ENCODE results near the gene OXLD1.

OXLD1 gene

DNA sequence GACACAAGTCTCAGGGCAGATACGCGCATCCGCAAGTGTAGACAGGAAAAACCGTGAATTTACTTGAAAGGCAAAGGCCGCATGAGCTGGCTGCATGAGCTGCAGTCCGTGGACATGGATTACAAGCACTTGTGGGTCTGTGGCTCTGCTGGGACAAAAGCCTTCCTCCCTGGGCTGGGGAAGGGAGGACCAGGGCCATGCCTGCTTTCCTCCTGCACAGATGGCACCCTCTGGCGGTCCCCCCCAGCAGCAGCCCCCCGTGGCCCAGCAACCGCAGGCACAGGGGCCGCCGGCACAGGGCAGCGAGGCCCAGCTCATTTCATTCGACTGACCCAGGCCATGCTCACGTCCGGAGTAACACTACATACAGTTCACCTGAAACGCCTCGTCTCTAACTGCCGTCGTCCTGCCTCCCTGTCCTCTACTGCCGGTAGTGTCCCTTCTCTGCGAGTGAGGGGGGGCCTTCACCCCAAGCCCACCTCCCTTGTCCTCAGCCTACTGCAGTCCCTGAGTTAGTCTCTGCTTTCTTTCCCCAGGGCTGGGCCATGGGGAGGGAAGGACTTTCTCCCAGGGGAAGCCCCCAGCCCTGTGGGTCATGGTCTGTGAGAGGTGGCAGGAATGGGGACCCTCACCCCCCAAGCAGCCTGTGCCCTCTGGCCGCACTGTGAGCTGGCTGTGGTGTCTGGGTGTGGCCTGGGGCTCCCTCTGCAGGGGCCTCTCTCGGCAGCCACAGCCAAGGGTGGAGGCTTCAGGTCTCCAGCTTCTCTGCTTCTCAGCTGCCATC, 35.1 kb upstream of the OXLD1 start:
- peaks cover 13% of the 10 kb centered on the region for H3K36me3 ChIP-seq (ENCODE audit: control insufficient read depth, insufficient read depth, low read length)
- DNase-seq, result no peak

DNA sequence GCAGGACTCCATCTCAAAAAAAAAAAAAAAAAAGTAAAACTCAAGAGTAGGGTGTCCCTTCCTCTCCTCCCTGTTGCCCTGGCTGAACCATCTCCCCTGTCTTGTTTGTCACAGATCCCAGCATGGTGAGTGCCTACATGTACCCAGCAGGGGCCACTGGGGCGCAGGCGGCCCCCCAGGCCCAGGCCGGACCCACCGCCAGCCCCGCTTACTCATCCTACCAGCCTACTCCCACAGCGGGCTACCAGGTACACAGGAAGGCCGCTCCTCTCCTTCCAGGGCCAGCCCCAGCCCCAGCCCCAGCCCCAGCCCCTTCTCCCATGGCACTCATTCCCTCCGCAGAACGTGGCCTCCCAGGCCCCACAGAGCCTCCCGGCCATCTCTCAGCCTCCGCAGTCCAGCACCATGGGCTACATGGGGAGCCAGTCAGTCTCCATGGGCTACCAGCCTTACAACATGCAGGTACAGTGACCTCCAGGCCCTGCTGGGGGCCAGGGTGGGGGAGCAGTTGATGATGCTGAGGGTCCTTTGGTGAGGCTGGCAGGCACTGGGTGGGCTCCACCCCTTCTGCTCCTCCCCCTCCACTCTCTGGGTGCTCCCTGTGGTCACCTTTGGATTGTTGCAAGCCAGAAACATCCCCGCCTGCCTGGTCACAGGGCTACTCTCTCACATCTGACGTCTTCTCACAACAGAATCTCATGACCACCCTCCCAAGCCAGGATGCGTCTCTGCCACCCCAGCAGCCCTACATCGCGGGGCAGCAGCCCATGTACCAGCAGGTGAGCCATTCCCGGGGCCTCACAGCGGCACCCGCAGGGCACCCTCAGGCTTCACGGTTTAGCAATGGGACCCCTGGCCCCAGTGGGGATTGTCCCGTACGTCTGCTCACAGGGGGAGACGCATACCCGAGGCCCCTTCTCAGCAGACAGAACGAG, 34.2 kb upstream of the OXLD1 start:
- no peak overlapping the region for H2AK5ac ChIP-seq (ENCODE audit: low read length)
- no peak overlapping the region for H2BK120ac ChIP-seq (ENCODE audit: low read depth, low read length)
- H3K36me3 ChIP-seq (ENCODE audit: control insufficient read depth, insufficient read depth, low read length), result peaks cover 14% of the 10 kb centered on the region
- H3K4ac ChIP-seq (ENCODE audit: low read depth, low read length), result no peak overlapping the region
- WGBS (ENCODE audit: extremely low coverage, insufficient coverage, low lambda C conversion rate), result no CpG with 5 or more reads among the region's 25 CpGs
- H2BK15ac ChIP-seq (replicated peaks; ENCODE audit: low read depth), result no peak overlapping the region
- H3K18ac ChIP-seq (ENCODE audit: low read length), result no peak overlapping the region
- H2BK5ac ChIP-seq (ENCODE audit: low read length), result no peak overlapping the region
- no peak overlapping the region for H3K56ac ChIP-seq (ENCODE audit: low read length)
- no peak overlapping the region for H3K4me2 ChIP-seq (ENCODE audit: low read length)
- no peak overlapping the region for H4K8ac ChIP-seq (ENCODE audit: low read depth, low read length)
- no peak overlapping the region for H3K23ac ChIP-seq (ENCODE audit: low read length)
- no peak for DNase-seq
- H4K5ac ChIP-seq (ENCODE audit: low read length), result no peak overlapping the region
- no peak overlapping the region for H3K4me3 ChIP-seq (ENCODE audit: low read length)
- no peaks in the 10 kb centered on the region for H3K4me1 ChIP-seq (ENCODE audit: control insufficient read depth, low read depth, low read length)
- no peaks in the 10 kb centered on the region for H3K27me3 ChIP-seq (ENCODE audit: insufficient read depth, low read length, poor library complexity)
- no peak overlapping the region for H3K27ac ChIP-seq (ENCODE audit: low read depth, low read length)
- H3K9ac ChIP-seq (ENCODE audit: low read length), result no peak overlapping the region
- peaks cover 35% of the 10 kb centered on the region for H3K79me2 ChIP-seq (ENCODE audit: control insufficient read depth, insufficient read depth, low read length)
- H3K79me1 ChIP-seq (ENCODE audit: low read length), result peaks cover 12% of the 10 kb centered on the region

More for the DNA sequence above, 35.1 kb upstream of the OXLD1 start:
- Histone ChIP-seq H4K8ac (ENCODE audit: low read depth, low read length) (no peak overlapping the region), H3K27me3 (ENCODE audit: insufficient read depth, low read length, poor library complexity) (no peaks in the 10 kb centered on the region), H3K9ac (ENCODE audit: low read length) (peak overlapping the region; percentile 11), H3K56ac (ENCODE audit: low read length) (no peak overlapping the region), H3K4me1 (ENCODE audit: control insufficient read depth, low read depth, low read length) (no peaks in the 10 kb centered on the region), H3K79me2 (ENCODE audit: control insufficient read depth, insufficient read depth, low read length) (peaks cover 35% of the 10 kb centered on the region), H2AK5ac (ENCODE audit: low read length) (no peak overlapping the region), H3K4ac (ENCODE audit: low read depth, low read length) (no peak overlapping the region), H3K18ac (ENCODE audit: low read length) (no peak overlapping the region), H3K4me3 (ENCODE audit: low read length) (no peak overlapping the region), H2BK120ac (ENCODE audit: low read depth, low read length) (no peak overlapping the region), H3K27ac (ENCODE audit: low read depth, low read length) (no peak overlapping the region), H4K5ac (ENCODE audit: low read length) (no peak overlapping the region), H3K79me1 (ENCODE audit: low read length) (peaks cover 12% of the 10 kb centered on the region), H3K4me2 (ENCODE audit: low read length) (no peak overlapping the region), H2BK5ac (ENCODE audit: low read length) (no peak overlapping the region), H2BK15ac (replicated peaks; ENCODE audit: low read depth) (no peak overlapping the region), H3K23ac (ENCODE audit: low read length) (no peak overlapping the region)
- no CpG with 5 or more reads among the region's 23 CpGs for WGBS (ENCODE audit: extremely low coverage, insufficient coverage, low lambda C conversion rate)

DNA sequence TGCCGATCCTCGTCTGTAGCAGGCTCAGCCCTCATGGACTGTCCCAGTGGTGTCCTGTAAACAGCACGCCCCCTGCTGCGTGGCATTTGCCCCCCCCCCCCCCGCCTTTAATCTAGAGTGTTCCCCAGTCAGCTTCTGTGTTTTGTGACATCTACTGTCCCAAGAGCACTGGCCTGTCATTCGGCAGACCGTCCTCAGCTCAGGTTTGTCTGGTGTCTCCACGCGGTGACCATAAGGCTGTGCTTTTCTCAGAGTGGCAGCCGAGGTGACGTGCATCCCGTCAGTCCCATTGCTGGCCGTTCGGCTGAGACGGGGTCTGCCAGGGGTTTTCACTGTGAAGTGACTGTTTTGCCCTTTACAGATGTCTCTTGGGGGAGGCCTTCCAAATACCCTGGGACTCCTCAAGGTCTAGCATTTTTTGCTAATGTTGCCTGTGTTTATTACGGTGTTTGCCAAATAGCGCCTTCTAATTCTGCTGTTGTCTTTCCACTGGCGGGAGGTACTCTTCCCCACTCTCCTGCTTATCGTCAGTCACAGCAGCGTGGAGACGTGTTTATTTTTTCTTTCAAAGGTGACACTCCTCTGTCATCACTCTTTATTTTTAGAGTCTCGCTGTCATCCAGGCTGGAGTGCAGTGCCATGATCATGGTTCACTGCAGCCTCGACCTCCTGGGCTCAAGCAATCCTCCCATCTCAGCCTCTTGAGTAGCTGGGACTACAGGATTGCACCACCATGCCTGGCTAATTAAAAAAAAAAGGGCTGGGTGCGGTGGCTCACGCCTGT, 31.0 kb upstream of the OXLD1 start:
- Histone ChIP-seq H3K79me2 (ENCODE audit: control insufficient read depth, insufficient read depth, low read length) (peaks cover 18% of the 10 kb centered on the region), H3K27me3 (ENCODE audit: insufficient read depth, low read length, poor library complexity) (no peaks in the 10 kb centered on the region), H4K8ac (ENCODE audit: low read depth, low read length) (no peak overlapping the region), H3K4me3 (ENCODE audit: low read length) (no peak overlapping the region), H3K36me3 (ENCODE audit: control insufficient read depth, insufficient read depth, low read length) (peaks cover 22% of the 10 kb centered on the region), H2BK15ac (replicated peaks; ENCODE audit: low read depth) (no peak overlapping the region), H3K27ac (ENCODE audit: low read depth, low read length) (no peak overlapping the region), H4K5ac (ENCODE audit: low read length) (no peak overlapping the region), H2BK5ac (ENCODE audit: low read length) (no peak overlapping the region), H3K56ac (ENCODE audit: low read length) (no peak overlapping the region), H3K9ac (ENCODE audit: low read length) (no peak overlapping the region), H3K23ac (ENCODE audit: low read length) (no peak overlapping the region), H2BK120ac (ENCODE audit: low read depth, low read length) (no peak overlapping the region), H3K4me1 (ENCODE audit: control insufficient read depth, low read depth, low read length) (no peaks in the 10 kb centered on the region), H3K4me2 (ENCODE audit: low read length) (no peak overlapping the region), H3K79me1 (ENCODE audit: low read length) (peaks cover 4% of the 10 kb centered on the region), H3K18ac (ENCODE audit: low read length) (no peak overlapping the region), H3K4ac (ENCODE audit: low read depth, low read length) (no peak overlapping the region), H2AK5ac (ENCODE audit: low read length) (no peak overlapping the region)
- DNase-seq, result no peak
- WGBS (ENCODE audit: extremely low coverage, insufficient coverage, low lambda C conversion rate), result no CpG with 5 or more reads among the region's 25 CpGs

DNA sequence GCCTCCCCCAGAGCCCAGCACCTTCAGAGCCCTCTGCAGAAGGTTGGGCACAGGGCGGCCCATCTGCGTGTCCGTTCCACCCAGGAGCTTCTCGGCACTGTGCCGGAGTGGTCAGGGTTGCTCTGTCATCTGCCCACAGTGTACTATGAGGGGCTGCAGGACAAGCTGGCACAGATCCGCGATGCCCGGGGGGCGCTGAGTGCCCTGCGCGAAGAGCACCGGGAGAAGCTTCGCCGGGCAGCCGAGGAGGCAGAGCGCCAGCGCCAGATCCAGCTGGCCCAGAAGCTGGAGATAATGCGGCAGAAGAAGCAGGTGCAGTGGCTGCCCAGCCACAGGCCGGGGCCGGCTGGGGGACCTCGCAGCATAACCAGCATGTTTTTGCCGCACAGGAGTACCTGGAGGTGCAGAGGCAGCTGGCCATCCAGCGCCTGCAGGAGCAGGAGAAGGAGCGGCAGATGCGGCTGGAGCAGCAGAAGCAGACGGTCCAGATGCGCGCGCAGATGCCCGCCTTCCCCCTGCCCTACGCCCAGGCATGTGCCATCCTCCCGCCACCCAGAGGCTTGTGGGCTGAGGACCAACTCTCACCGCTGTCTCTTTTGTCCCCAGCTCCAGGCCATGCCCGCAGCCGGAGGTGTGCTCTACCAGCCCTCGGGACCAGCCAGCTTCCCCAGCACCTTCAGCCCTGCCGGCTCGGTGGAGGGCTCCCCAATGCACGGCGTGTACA, 30.0 kb upstream of the OXLD1 start:
- Histone ChIP-seq H3K18ac (ENCODE audit: low read length) (no peak overlapping the region), H4K8ac (ENCODE audit: low read depth, low read length) (no peak overlapping the region), H3K9ac (ENCODE audit: low read length) (no peak overlapping the region), H3K27me3 (ENCODE audit: insufficient read depth, low read length, poor library complexity) (no peaks in the 10 kb centered on the region), H3K36me3 (ENCODE audit: control insufficient read depth, insufficient read depth, low read length) (peaks cover 25% of the 10 kb centered on the region), H3K27ac (ENCODE audit: low read depth, low read length) (no peak overlapping the region), H3K56ac (ENCODE audit: low read length) (no peak overlapping the region), H3K4me1 (ENCODE audit: control insufficient read depth, low read depth, low read length) (no peaks in the 10 kb centered on the region), H2BK120ac (ENCODE audit: low read depth, low read length) (no peak overlapping the region), H3K79me2 (ENCODE audit: control insufficient read depth, insufficient read depth, low read length) (peaks cover 8% of the 10 kb centered on the region), H2AK5ac (ENCODE audit: low read length) (no peak overlapping the region), H3K4me2 (ENCODE audit: low read length) (no peak overlapping the region), H3K23ac (ENCODE audit: low read length) (no peak overlapping the region), H2BK15ac (replicated peaks; ENCODE audit: low read depth) (no peak overlapping the region), H3K4ac (ENCODE audit: low read depth, low read length) (no peak overlapping the region), H4K5ac (ENCODE audit: low read length) (no peak overlapping the region), H3K4me3 (ENCODE audit: low read length) (no peak overlapping the region), H3K79me1 (ENCODE audit: low read length) (peaks cover 4% of the 10 kb centered on the region), H2BK5ac (ENCODE audit: low read length) (no peak overlapping the region)
- no CpG with 5 or more reads among the region's 40 CpGs for WGBS (ENCODE audit: extremely low coverage, insufficient coverage, low lambda C conversion rate)
- DNase-seq, result no peak

DNA sequence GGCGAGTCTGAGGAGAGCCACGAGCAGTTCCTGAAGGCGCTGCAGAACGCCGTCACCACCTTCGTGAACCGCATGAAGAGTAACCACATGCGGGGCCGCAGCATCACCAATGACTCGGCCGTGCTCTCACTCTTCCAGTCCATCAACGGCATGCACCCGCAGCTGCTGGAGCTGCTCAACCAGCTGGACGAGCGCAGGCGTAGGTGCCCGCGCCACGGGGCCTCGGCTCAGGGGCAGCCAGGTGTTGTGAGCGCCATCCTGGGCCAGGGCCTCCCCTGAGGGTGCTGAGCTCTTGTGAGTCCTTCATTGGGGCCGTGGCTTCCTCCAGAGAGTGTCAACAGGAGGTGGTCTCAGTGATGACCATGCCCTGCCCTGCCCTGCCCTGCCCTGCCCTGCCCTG, 29.4 kb upstream of the OXLD1 start:
- Histone ChIP-seq H3K4ac (ENCODE audit: low read depth, low read length) (no peak overlapping the region), H2BK120ac (ENCODE audit: low read depth, low read length) (no peak overlapping the region), H3K56ac (ENCODE audit: low read length) (no peak overlapping the region), H2AK5ac (ENCODE audit: low read length) (no peak overlapping the region), H3K4me2 (ENCODE audit: low read length) (no peak overlapping the region), H3K27me3 (ENCODE audit: insufficient read depth, low read length, poor library complexity) (no peaks in the 10 kb centered on the region), H3K79me1 (ENCODE audit: low read length) (peaks cover 3% of the 10 kb centered on the region), H3K18ac (ENCODE audit: low read length) (no peak overlapping the region), H3K4me3 (ENCODE audit: low read length) (no peak overlapping the region), H2BK15ac (replicated peaks; ENCODE audit: low read depth) (no peak overlapping the region), H3K36me3 (ENCODE audit: control insufficient read depth, insufficient read depth, low read length) (peaks cover 23% of the 10 kb centered on the region), H3K79me2 (ENCODE audit: control insufficient read depth, insufficient read depth, low read length) (peaks cover 3% of the 10 kb centered on the region), H4K5ac (ENCODE audit: low read length) (no peak overlapping the region), H4K8ac (ENCODE audit: low read depth, low read length) (no peak overlapping the region), H3K9ac (ENCODE audit: low read length) (no peak overlapping the region), H3K27ac (ENCODE audit: low read depth, low read length) (no peak overlapping the region), H3K4me1 (ENCODE audit: control insufficient read depth, low read depth, low read length) (no peaks in the 10 kb centered on the region), H3K23ac (ENCODE audit: low read length) (no peak overlapping the region), H2BK5ac (ENCODE audit: low read length) (no peak overlapping the region)
- DNase-seq, result no peak
- WGBS (ENCODE audit: extremely low coverage, insufficient coverage, low lambda C conversion rate), result no CpG with 5 or more reads among the region's 22 CpGs

Data from mesendoderm (in vitro differentiated cells).